HG02938 (cell line): ENCODE measurements around the gene POT1.

Source experiments
- ATAC-seq: cut with Tn5 transposase; IDR thresholded peaks from one replicate; pipeline ENCODE4 v1.9.1; 2021; ENCODE audit warnings: mild to moderate bottlenecking, moderate library complexity; ENCODE audit not compliant: unreplicated experiment

The POT1 gene

GRCh38 chr7:124810605-124811004 lies 119.0 kb downstream of the POT1 start:
- ATAC-seq, result no peak

- ATAC-seq, result no peak
Observed at GRCh38 chr7:124808206-124808605, 121.4 kb downstream of the POT1 start.

- ATAC-seq, result no peak
Observed at GRCh38 chr7:124801330-124801895, 128.2 kb downstream of the POT1 start.

GRCh38 chr7:124800386-124800785 lies 129.2 kb downstream of the POT1 start:
- no peak for ATAC-seq

GRCh38 chr7:124799448-124799847 lies 130.2 kb downstream of the POT1 start:
- ATAC-seq, result no peak

GRCh38 chr7:124796771-124797170 lies 132.9 kb downstream of the POT1 start:
- no peak for ATAC-seq

- ATAC-seq, result no peak
Observed at GRCh38 chr7:124792696-124793095, 136.9 kb downstream of the POT1 start.

GRCh38 chr7:124792002-124792401 lies 137.6 kb downstream of the POT1 start:
- ATAC-seq, result no peak

GRCh38 chr7:124791426-124791825 lies 138.2 kb downstream of the POT1 start:
- ATAC-seq, result no peak

GRCh38 chr7:124790645-124791044 lies 139.0 kb downstream of the POT1 start:
- no peak for ATAC-seq

GRCh38 chr7:124785994-124786393 lies 143.6 kb downstream of the POT1 start:
- ATAC-seq, result no peak

GRCh38 chr7:124784879-124785818 lies 144.5 kb downstream of the POT1 start:
- ATAC-seq, result peak; percentile 82

- no peak for ATAC-seq
Observed at GRCh38 chr7:124783271-124783670, 146.4 kb downstream of the POT1 start.

- ATAC-seq, result no peak
Observed at GRCh38 chr7:124781907-124782734, 147.5 kb downstream of the POT1 start.

GRCh38 chr7:124781418-124781817 lies 148.2 kb downstream of the POT1 start:
- no peak for ATAC-seq

GRCh38 chr7:124780608-124781007 lies 149.0 kb downstream of the POT1 start:
- ATAC-seq, result no peak

- no peak for ATAC-seq
Observed at GRCh38 chr7:124780056-124780455, 149.6 kb downstream of the POT1 start.

- no peak for ATAC-seq
Observed at GRCh38 chr7:124779620-124780019, 150.0 kb downstream of the POT1 start.

GRCh38 chr7:124779194-124779593 lies 150.4 kb downstream of the POT1 start:
- ATAC-seq, result no peak

- no peak for ATAC-seq
Observed at GRCh38 chr7:124777268-124777667, 152.4 kb downstream of the POT1 start.

GRCh38 chr7:124776153-124776552 lies 153.5 kb downstream of the POT1 start:
- no peak for ATAC-seq
